ENCODE results near the gene CD46.

The CD46 gene

DNA sequence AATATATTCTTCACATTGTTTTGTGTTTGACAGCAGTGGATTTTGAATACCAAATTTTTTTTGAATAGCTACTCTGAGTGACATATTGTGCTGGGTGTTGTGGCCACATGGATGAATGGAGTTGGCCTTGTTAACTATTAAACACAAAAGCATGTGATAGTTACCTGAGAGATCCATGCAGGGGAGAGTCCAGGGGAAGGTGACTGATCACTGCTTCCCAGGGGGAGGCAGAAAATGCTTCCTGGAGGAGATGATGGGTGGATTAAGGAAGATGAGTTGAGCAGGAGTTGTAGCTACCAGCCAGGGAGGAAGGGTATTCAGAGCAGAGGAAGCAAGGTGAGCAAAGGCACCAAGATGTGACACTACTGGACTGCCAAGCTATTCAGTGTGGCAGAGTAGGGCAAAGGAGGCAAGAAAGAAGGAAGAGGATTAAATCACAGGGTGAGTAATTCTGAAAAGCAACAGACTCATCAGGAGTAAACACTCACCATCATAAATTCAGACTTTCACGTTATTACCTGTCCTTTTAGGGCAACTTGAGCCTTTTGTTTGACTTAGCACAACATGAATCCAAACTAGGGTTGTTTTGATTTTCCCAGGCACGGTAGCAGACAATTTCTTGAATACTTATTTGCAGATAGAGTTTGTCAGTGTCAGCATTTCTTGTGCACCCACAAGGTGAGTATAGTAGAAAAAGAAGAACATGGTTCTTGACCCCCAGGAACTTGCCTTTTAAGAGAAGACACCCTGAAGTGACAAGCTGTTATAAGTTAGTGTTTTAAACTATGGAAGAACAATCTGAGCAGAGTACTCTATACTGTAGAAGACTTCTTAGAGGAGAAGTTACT, 4.2 kb downstream of the CD46 start:
- Histone ChIP-seq H3K4me1 (ENCODE audit: insufficient read depth, low read length) (peaks cover 34% of the 10 kb centered on the region), H3K27me3 (ENCODE audit: insufficient read depth, low read length, poor library complexity) (no peaks in the 10 kb centered on the region), H4K20me1 (ENCODE audit: insufficient read depth, low read length) (peaks cover 47% of the 10 kb centered on the region), H3K9ac (ENCODE audit: low read depth, low read length) (no peak overlapping the region), H3K4me2 (ENCODE audit: insufficient read depth, low read length) (peak overlapping the region; percentile 81; the same call in 1 of the 2 replicates), H2AFZ (ENCODE audit: low read depth, low read length) (no peak overlapping the region), H3K79me2 (ENCODE audit: insufficient read depth, low read length) (peaks cover 75% of the 10 kb centered on the region), H3K36me3 (ENCODE audit: insufficient read depth, low read length) (peaks cover 49% of the 10 kb centered on the region), H3K9me3 (ENCODE audit: insufficient read depth, low read length, severe bottlenecking) (no peaks in the 10 kb centered on the region), H3K27ac (ENCODE audit: low read length) (no peak overlapping the region; the same call in 1 of the 2 replicates), H3K4me3 (ENCODE audit: low read depth in 1 of 2, low read length in 2 of 2) (no peak overlapping the region)
- DNase-seq (no peak), ATAC-seq (ENCODE audit: insufficient read depth, low read depth) (no peak)
- TF ChIP-seq EZH2 (IDR thresholded peaks at IDR 0.05; ENCODE audit: borderline replicate concordance, low read depth, low read length, severe bottlenecking): no peak
- TF ChIP-seq, protein P1, sequence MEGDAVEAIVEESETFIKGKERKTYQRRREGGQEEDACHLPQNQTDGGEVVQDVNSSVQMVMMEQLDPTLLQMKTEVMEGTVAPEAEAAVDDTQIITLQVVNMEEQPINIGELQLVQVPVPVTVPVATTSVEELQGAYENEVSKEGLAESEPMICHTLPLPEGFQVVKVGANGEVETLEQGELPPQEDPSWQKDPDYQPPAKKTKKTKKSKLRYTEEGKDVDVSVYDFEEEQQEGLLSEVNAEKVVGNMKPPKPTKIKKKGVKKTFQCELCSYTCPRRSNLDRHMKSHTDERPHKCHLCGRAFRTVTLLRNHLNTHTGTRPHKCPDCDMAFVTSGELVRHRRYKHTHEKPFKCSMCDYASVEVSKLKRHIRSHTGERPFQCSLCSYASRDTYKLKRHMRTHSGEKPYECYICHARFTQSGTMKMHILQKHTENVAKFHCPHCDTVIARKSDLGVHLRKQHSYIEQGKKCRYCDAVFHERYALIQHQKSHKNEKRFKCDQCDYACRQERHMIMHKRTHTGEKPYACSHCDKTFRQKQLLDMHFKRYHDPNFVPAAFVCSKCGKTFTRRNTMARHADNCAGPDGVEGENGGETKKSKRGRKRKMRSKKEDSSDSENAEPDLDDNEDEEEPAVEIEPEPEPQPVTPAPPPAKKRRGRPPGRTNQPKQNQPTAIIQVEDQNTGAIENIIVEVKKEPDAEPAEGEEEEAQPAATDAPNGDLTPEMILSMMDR (IDR thresholded peaks at IDR 0.05; ENCODE audit: borderline replicate concordance, extremely low read depth, low read length, poor library complexity, severe bottlenecking): no peak

DNA sequence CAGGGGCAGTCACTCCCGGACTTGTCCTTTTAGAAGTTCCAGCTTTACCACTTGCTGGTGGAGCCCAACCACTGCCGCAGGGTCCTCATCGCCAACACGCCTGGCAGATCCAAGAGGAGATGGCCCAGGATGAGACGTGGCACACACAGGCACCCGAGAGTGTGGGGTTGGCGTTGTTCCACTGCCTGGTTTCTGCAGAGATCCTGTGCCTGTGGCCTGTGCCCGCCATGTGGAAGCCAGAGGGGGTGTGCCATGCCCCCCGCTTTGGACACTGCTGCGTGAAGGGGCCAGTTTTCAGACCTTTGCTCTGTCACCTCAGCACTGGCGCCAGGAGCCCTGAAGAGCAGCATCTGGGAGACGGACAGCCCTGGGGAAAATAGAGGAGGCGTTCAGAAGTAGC, 10.8 kb downstream of the CD46 start:
- Histone ChIP-seq H3K79me2 (ENCODE audit: insufficient read depth, low read length) (peaks cover 15% of the 10 kb centered on the region; the same call in 1 of the 2 replicates), H3K4me3 (ENCODE audit: low read depth in 1 of 2, low read length in 2 of 2) (no peak overlapping the region), H3K4me2 (ENCODE audit: insufficient read depth, low read length) (no peak overlapping the region), H3K9me3 (ENCODE audit: insufficient read depth, low read length, severe bottlenecking) (no peaks in the 10 kb centered on the region), H3K4me1 (ENCODE audit: insufficient read depth, low read length) (no peaks in the 10 kb centered on the region), H3K36me3 (ENCODE audit: insufficient read depth, low read length) (peaks cover 94% of the 10 kb centered on the region), H3K27ac (ENCODE audit: low read length) (no peak overlapping the region), H2AFZ (ENCODE audit: low read depth, low read length) (no peak overlapping the region), H3K9ac (ENCODE audit: low read depth, low read length) (no peak overlapping the region), H3K27me3 (ENCODE audit: insufficient read depth, low read length, poor library complexity) (no peaks in the 10 kb centered on the region), H4K20me1 (ENCODE audit: insufficient read depth, low read length) (peaks cover 8% of the 10 kb centered on the region)
- DNase-seq (no peak), ATAC-seq (ENCODE audit: insufficient read depth, low read depth) (no peak)
- TF ChIP-seq EZH2 (IDR thresholded peaks at IDR 0.05; ENCODE audit: borderline replicate concordance, low read depth, low read length, severe bottlenecking): no peak
- TF ChIP-seq, protein P1 (IDR thresholded peaks at IDR 0.05; ENCODE audit: borderline replicate concordance, extremely low read depth, low read length, poor library complexity, severe bottlenecking): no peak

DNA sequence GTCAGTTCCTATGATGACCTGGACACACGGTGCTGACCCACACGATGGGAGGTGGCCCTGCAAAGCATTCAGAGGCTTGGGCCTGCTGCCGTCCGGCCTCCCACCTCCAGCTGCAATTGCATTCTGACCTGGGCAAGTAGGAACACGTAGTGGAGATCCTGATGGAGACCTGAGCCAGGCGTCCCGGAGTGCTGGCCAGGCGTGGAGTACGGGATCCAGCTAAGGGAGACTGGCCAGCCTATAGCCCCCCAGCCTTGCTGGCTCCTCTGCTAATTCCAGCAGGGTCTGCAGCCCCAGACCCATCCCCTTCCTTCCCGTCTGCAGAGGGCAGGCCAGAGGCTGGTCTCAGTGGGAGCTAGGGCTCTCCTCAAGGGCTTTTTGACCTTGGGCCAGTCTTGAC, 11.2 kb downstream of the CD46 start:
- H3K4me2 ChIP-seq (ENCODE audit: insufficient read depth, low read length): no peak overlapping the region
- H4K20me1 ChIP-seq (ENCODE audit: insufficient read depth, low read length): peaks cover 5% of the 10 kb centered on the region; the same call in 1 of the 2 replicates
- H3K27me3 ChIP-seq (ENCODE audit: insufficient read depth, low read length, poor library complexity): no peaks in the 10 kb centered on the region
- H3K4me3 ChIP-seq (ENCODE audit: low read depth in 1 of 2, low read length in 2 of 2): no peak overlapping the region
- H2AFZ ChIP-seq (ENCODE audit: low read depth, low read length): no peak overlapping the region
- no peak for TF ChIP-seq EZH2 (IDR thresholded peaks at IDR 0.05; ENCODE audit: borderline replicate concordance, low read depth, low read length, severe bottlenecking)
- TF ChIP-seq, protein P1 (IDR thresholded peaks at IDR 0.05; ENCODE audit: borderline replicate concordance, extremely low read depth, low read length, poor library complexity, severe bottlenecking): no peak
- DNase-seq: no peak
- H3K79me2 ChIP-seq (ENCODE audit: insufficient read depth, low read length): peaks cover 10% of the 10 kb centered on the region; the same call in 1 of the 2 replicates
- ATAC-seq (ENCODE audit: insufficient read depth, low read depth): no peak
- H3K4me1 ChIP-seq (ENCODE audit: insufficient read depth, low read length): no peaks in the 10 kb centered on the region
- H3K27ac ChIP-seq (ENCODE audit: low read length): no peak overlapping the region
- peaks cover 94% of the 10 kb centered on the region for H3K36me3 ChIP-seq (ENCODE audit: insufficient read depth, low read length)
- no peak overlapping the region for H3K9ac ChIP-seq (ENCODE audit: low read depth, low read length)
- H3K9me3 ChIP-seq (ENCODE audit: insufficient read depth, low read length, severe bottlenecking): no peaks in the 10 kb centered on the region
